ENCODE measurements around the gene BMP4. TPM values are rescaled to one million over a fixed set of nuclear protein-coding genes. Genes with fewer than 3 reads are reported as not detected.

The BMP4 gene
- total and polyA plus RNA-seq, 10 of the 15 experiments (the other 5 are each of a cell fraction or from before 2014, with no cell fraction given): 0.11 to 1.8 (median 0.60) TPM; not detected in 1

GRCh38 chr14:53908416-53908815 lies 48.2 kb downstream of the BMP4 start:
- no peak for DNase-seq (ENCODE audit: low read depth, low spot score)
- ATAC-seq: no peak
- in situ Hi-C loops (cut with MboI): no loop called here
- SMC1A ChIA-PET (ENCODE audit: uncharacterized antibody, unreplicated experiment): no interaction called here
- Histone ChIP-seq H3K4me2 (ENCODE audit: control insufficient read depth, insufficient read depth) (no peak overlapping the region), H3K79me2 (ENCODE audit: control insufficient read depth, insufficient read depth, low read length) (no peaks in the 10 kb centered on the region), H3K27me3 (replicated peaks in 1 of 2; ENCODE audit: control insufficient read depth in 2 of 2, insufficient read depth in 2 of 2, low read length in 1 of 2) (no peaks in the 10 kb centered on the region), H4K20me1 (ENCODE audit: control insufficient read depth, insufficient read depth) (no peaks in the 10 kb centered on the region), H3K27ac (ENCODE audit: control insufficient read depth, insufficient read depth) (no peak overlapping the region), H3K36me3 (ENCODE audit: control insufficient read depth in 2 of 2, insufficient read depth in 2 of 2, low read length in 1 of 2) (no peaks in the 10 kb centered on the region), H2AFZ (ENCODE audit: control insufficient read depth, low read depth, low read length) (no peak overlapping the region), H3K9me3 (replicated peaks; ENCODE audit: control insufficient read depth, insufficient read depth, low read length) (no peaks in the 10 kb centered on the region; the same call in 1 of the 3 replicates), H3K4me3 (no peak overlapping the region), H3K9ac (ENCODE audit: control insufficient read depth, insufficient read depth, low read length) (no peak overlapping the region), H3K4me1 (ENCODE audit: control insufficient read depth, insufficient read depth, low read length) (no peaks in the 10 kb centered on the region)
- WGBS (ENCODE audit: insufficient coverage, insufficient replicate concordance, low lambda C conversion rate, missing lambda C conversion rate): 24% methylated on average over 2 of the region's 2 CpGs
- no peak for TF ChIP-seq BCL3 (IDR thresholded peaks at IDR 0.05; ENCODE audit: borderline replicate concordance, insufficient read depth, low read depth, low read length, poor library complexity, severe bottlenecking)
- TF ChIP-seq STAT1 (conservative IDR thresholded peaks at IDR 0.05): no peak
- TF ChIP-seq RBBP5 (conservative IDR thresholded peaks at IDR 0.05): no peak
- no peak for TF ChIP-seq ZNF207 (IDR thresholded peaks at IDR 0.05; ENCODE audit: borderline replicate concordance)
- TF ChIP-seq ASH2L (IDR thresholded peaks at IDR 0.05; ENCODE audit: borderline replicate concordance, low read depth): no peak
- TF ChIP-seq, protein P1, sequence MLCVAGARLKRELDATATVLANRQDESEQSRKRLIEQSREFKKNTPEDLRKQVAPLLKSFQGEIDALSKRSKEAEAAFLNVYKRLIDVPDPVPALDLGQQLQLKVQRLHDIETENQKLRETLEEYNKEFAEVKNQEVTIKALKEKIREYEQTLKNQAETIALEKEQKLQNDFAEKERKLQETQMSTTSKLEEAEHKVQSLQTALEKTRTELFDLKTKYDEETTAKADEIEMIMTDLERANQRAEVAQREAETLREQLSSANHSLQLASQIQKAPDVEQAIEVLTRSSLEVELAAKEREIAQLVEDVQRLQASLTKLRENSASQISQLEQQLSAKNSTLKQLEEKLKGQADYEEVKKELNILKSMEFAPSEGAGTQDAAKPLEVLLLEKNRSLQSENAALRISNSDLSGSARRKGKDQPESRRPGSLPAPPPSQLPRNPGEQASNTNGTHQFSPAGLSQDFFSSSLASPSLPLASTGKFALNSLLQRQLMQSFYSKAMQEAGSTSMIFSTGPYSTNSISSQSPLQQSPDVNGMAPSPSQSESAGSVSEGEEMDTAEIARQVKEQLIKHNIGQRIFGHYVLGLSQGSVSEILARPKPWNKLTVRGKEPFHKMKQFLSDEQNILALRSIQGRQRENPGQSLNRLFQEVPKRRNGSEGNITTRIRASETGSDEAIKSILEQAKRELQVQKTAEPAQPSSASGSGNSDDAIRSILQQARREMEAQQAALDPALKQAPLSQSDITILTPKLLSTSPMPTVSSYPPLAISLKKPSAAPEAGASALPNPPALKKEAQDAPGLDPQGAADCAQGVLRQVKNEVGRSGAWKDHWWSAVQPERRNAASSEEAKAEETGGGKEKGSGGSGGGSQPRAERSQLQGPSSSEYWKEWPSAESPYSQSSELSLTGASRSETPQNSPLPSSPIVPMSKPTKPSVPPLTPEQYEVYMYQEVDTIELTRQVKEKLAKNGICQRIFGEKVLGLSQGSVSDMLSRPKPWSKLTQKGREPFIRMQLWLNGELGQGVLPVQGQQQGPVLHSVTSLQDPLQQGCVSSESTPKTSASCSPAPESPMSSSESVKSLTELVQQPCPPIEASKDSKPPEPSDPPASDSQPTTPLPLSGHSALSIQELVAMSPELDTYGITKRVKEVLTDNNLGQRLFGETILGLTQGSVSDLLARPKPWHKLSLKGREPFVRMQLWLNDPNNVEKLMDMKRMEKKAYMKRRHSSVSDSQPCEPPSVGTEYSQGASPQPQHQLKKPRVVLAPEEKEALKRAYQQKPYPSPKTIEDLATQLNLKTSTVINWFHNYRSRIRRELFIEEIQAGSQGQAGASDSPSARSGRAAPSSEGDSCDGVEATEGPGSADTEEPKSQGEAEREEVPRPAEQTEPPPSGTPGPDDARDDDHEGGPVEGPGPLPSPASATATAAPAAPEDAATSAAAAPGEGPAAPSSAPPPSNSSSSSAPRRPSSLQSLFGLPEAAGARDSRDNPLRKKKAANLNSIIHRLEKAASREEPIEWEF (IDR thresholded peaks at IDR 0.05; ENCODE audit: insufficient replicate concordance, low read depth, low read length): no peak
- no peak for TF ChIP-seq NR2C1 (IDR thresholded peaks at IDR 0.05)
- TF ChIP-seq SP1 (IDR thresholded peaks at IDR 0.05; ENCODE audit: low read depth, low read length): no peak
- CTCF ChIA-PET: no interaction called here
- FAIRE-seq: no peak
- RAD21 ChIA-PET (ENCODE audit: unreplicated experiment): no interaction called here
- intact Hi-C loops (cut with micrococcal nuclease; ENCODE audit: unreplicated experiment): no loop called here
- no TSS peak for BruUV-seq (replicated peaks)
- POLR2A ChIA-PET: no interaction called here

All from GM12878 (cell line).